Subcutaneous abdominal adipose tissue (tissue), 5 donors: ENCODE measurements around the gene ASTN2.

Experiments used
- H3K27ac ChIP-seq: one replicate; pipeline ENCODE4 v1.7.0; 2013; ENCODE audit warnings: low read depth, mild to moderate bottlenecking, inconsistent platforms, low read length, moderate library complexity
- H3K27me3 ChIP-seq, 5 donors: one replicate each; pipeline ENCODE4 v1.7.0; 2013; ENCODE audit warnings: low read length in 5 of 5, inconsistent platforms in 1 of 5; ENCODE audit not compliant: control insufficient read depth in 5 of 5, insufficient read depth in 4 of 5
- H3K36me3 ChIP-seq, 5 donors: one replicate each; pipeline ENCODE4 v1.7.0; 2013; ENCODE audit warnings: low read length in 5 of 5; ENCODE audit not compliant: control insufficient read depth in 5 of 5, insufficient read depth in 5 of 5
- H3K4me1 ChIP-seq, 5 donors: one replicate each; pipeline ENCODE4 v1.7.0; 2013; ENCODE audit warnings: low read length in 5 of 5, mild to moderate bottlenecking in 3 of 5, moderate library complexity in 1 of 5; ENCODE audit not compliant: control insufficient read depth in 5 of 5, insufficient read depth in 5 of 5
- H3K4me3 ChIP-seq, 5 donors: one replicate each; pipeline ENCODE4 v1.7.0; 2013; ENCODE audit warnings: low read length in 5 of 5, low read depth in 1 of 5
- H3K9ac ChIP-seq, 5 donors: one replicate each; pipeline ENCODE4 v1.7.0; 2013; ENCODE audit warnings: low read length in 5 of 5, mild to moderate bottlenecking in 4 of 5, moderate library complexity in 3 of 5
- H3K9me3 ChIP-seq, 5 donors: one replicate each; pipeline ENCODE4 v1.7.0; 2013; ENCODE audit warnings: low read length in 5 of 5; ENCODE audit not compliant: control insufficient read depth in 5 of 5
- donor health status: healthy.
- donor health status: healthy.
- donor health status: healthy.
- donor health status: healthy.
- donor health status: healthy.

ASTN2 gene

DNA sequence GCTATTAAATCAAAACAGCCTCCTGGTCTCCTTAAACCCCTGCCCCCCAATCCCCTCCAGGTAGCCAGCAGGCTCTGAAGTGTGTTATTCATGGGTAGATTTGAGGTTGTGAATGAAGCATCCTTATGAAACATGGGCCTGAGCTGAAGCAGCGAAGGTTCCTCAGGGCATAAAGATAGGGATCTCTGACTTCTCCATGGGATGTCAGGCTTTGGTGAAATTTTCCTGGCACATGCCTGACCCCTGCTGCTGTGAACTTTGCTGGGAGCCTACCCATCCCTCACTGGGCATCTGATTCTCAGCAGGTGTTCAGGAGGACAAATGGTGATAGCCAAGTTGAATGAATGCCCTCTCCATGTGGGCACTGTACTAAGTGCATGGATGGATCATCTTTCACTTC lies 250.3 kb downstream of the ASTN2 start:
- Histone ChIP-seq H3K9ac (no peak overlapping the region), H3K9me3 (peaks cover 0 to 2% (median 0%) of the 10 kb centered on the region in 5 donors), H3K36me3 (no peaks in the 10 kb centered on the region), H3K27me3 (peaks cover 0 to 3% (median 0%) of the 10 kb centered on the region in 5 donors), H3K4me3 (no peak overlapping the region), H3K27ac (no peak overlapping the region), H3K4me1 (no peaks in the 10 kb centered on the region)

DNA sequence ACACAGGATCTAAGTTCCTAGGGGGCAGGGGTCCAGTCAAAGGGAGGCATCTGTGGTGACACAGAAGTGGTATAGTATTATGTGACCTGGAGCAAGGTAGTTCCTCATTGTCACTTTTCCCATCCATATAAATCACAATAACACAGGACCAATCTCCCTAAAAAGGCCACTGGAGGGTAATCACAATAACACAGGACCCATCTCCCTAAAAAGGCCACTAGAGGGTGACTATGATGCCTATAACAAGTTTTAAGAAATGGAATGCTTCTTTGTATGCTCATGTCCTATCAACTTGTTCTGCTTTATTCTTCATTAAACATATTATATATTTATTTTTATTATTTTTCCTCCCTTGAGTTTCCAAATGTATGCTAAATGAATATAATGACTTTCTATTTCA lies 254.6 kb downstream of the ASTN2 start:
- H3K27ac ChIP-seq = no peak overlapping the region
- no peaks in the 10 kb centered on the region for H3K9me3 ChIP-seq
- no peaks in the 10 kb centered on the region for H3K4me1 ChIP-seq
- no peak overlapping the region for H3K9ac ChIP-seq
- H3K27me3 ChIP-seq = no peaks in the 10 kb centered on the region
- H3K4me3 ChIP-seq = no peak overlapping the region
- no peaks in the 10 kb centered on the region for H3K36me3 ChIP-seq

- H3K36me3 ChIP-seq = no peaks in the 10 kb centered on the region
Observed at GRCh38 chr9:117156771-117157535, 257.9 kb downstream of the ASTN2 start.

DNA sequence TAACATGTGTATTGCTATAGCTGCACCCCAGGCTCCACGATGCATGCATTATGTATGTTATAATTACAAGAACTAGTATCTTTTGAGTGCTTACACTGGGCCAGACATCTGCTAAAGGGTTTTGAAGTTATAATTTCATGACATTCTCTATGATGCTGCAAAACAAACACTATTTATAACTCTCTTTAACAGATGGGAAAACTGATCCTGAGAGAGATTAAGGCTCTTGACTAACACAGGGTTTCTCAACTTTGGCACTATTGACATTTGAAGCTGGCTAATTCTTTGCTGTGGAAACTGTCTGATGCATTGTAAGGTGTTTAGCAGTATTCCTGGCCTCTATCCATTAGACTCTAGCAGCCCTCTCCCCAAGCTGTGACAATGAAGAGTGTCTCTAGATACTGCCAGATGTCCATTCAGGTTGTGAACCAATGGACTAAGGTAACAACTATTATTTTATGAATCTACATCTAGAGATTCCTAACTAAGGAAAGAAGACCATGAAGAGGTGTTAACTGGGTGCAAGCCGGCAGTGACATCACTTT lies 258.6 kb downstream of the ASTN2 start:
- no peaks in the 10 kb centered on the region for H3K36me3 ChIP-seq

More at GRCh38 chr9:117156771-117157535, 257.9 kb downstream of the ASTN2 start:
- Histone ChIP-seq H3K4me3 (no peak overlapping the region), H3K9ac (no peak overlapping the region), H3K4me1 (no peaks in the 10 kb centered on the region), H3K9me3 (no peaks in the 10 kb centered on the region), H3K27me3 (no peaks in the 10 kb centered on the region), H3K27ac (no peak overlapping the region)

DNA sequence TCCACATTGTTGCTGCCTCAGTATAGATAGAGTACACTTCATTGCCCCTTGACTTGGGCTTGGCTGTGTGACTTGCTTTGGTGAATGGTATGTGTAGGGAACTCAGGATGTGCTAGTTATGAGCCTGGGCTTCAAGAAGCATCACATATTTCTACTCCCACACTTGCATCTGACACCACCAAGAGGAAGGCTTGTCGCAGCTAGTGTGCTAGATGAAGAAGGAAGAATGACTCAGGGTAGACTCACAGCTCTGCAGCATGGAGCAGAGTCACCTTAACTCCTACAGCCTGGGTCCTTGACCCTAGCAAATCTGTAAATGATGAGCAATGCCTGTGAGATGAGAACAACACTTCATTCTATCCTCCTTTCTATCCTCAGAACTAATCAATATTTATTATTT lies 261.8 kb downstream of the ASTN2 start:
- Histone ChIP-seq H3K36me3 (no peaks in the 10 kb centered on the region), H3K27ac (no peak overlapping the region), H3K27me3 (no peaks in the 10 kb centered on the region), H3K4me3 (no peak overlapping the region), H3K4me1 (no peaks in the 10 kb centered on the region), H3K9ac (no peak overlapping the region), H3K9me3 (no peaks in the 10 kb centered on the region)

More for the DNA sequence above, 258.6 kb downstream of the ASTN2 start:
- Histone ChIP-seq H3K9ac (no peak overlapping the region), H3K9me3 (no peaks in the 10 kb centered on the region), H3K4me3 (no peak overlapping the region), H3K27me3 (no peaks in the 10 kb centered on the region), H3K4me1 (no peaks in the 10 kb centered on the region), H3K27ac (no peak overlapping the region)

GRCh38 chr9:117151716-117152115 lies 263.1 kb downstream of the ASTN2 start:
- no peak overlapping the region for H3K4me3 ChIP-seq
- no peaks in the 10 kb centered on the region for H3K36me3 ChIP-seq
- no peaks in the 10 kb centered on the region for H3K4me1 ChIP-seq
- H3K9me3 ChIP-seq = no peaks in the 10 kb centered on the region
- H3K9ac ChIP-seq = no peak overlapping the region
- H3K27ac ChIP-seq = no peak overlapping the region
- no peaks in the 10 kb centered on the region for H3K27me3 ChIP-seq

DNA sequence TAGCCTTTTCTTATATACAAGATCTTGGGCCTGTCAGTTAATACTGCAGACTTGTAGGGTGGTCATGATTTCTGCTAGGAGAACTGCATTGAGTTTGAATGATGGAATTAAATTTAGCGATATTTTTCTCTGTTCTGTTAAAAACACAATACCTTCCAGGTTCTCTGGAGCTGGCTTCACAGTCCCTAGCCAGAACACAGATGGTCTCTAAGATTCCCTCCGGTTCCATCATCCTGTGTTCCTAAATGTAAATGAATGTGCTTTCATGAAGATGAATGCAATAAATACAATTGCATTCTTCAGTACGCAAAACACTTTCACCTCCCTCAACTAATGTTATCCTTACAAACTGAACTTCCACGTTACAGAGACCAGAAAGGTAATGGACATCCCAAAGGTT lies 264.9 kb downstream of the ASTN2 start:
- Histone ChIP-seq H3K27ac (no peak overlapping the region), H3K9me3 (no peaks in the 10 kb centered on the region), H3K27me3 (no peaks in the 10 kb centered on the region), H3K4me1 (no peaks in the 10 kb centered on the region), H3K36me3 (no peaks in the 10 kb centered on the region), H3K4me3 (no peak overlapping the region), H3K9ac (no peak overlapping the region)

- H3K9me3 ChIP-seq = no peaks in the 10 kb centered on the region
- no peaks in the 10 kb centered on the region for H3K4me1 ChIP-seq
- no peaks in the 10 kb centered on the region for H3K36me3 ChIP-seq
- no peaks in the 10 kb centered on the region for H3K27me3 ChIP-seq
- no peak overlapping the region for H3K9ac ChIP-seq
- no peak overlapping the region for H3K4me3 ChIP-seq
- H3K27ac ChIP-seq = no peak overlapping the region
Observed at GRCh38 chr9:117145811-117146490, 268.9 kb downstream of the ASTN2 start.

- no peaks in the 10 kb centered on the region for H3K9me3 ChIP-seq
- H3K27ac ChIP-seq = no peak overlapping the region
- peaks cover 0 to 2% (median 0%) of the 10 kb centered on the region in 5 donors for H3K27me3 ChIP-seq
- H3K9ac ChIP-seq = no peak overlapping the region
- H3K36me3 ChIP-seq = no peaks in the 10 kb centered on the region
- H3K4me1 ChIP-seq = no peaks in the 10 kb centered on the region
- H3K4me3 ChIP-seq = no peak overlapping the region
Observed at GRCh38 chr9:117145081-117145480, 269.8 kb downstream of the ASTN2 start.

- peaks cover 0 to 3% (median 0%) of the 10 kb centered on the region in 5 donors for H3K27me3 ChIP-seq
Observed at GRCh38 chr9:117138231-117138630, 276.6 kb downstream of the ASTN2 start.

More at GRCh38 chr9:117138231-117138630, 276.6 kb downstream of the ASTN2 start:
- Histone ChIP-seq H3K4me1 (no peaks in the 10 kb centered on the region), H3K9ac (no peak overlapping the region), H3K4me3 (no peak overlapping the region), H3K36me3 (no peaks in the 10 kb centered on the region), H3K27ac (no peak overlapping the region), H3K9me3 (peaks cover 0 to 3% (median 0%) of the 10 kb centered on the region in 5 donors)
